Middle frontal gyrus (tissue), 1 donor: Measurements from ENCODE around the gene TAF6L.
A peak's percentile ranks its signal among the peaks of the same experiment; 100 is the strongest.
"Not testable (repeated sequence)": the region's sequence is repeated elsewhere in the genome, so short reads cannot be mapped to it uniquely, and the experiment has no call there.

Experiments
- DNase-seq: peaks from one replicate; pipeline ENCODE4 v3.0.0-alpha.2; 2015; ENCODE audit warnings: low spot score; ENCODE audit errors: extremely low spot score

Gene TAF6L

GRCh38 chr11:62771144-62772021 is at the start of gene TAF6L:
TAF6L (plus strand) TSS chr11:62771396; CDS start chr11:62775784, 4,388 bp downstream.
- peak; percentile 96 for DNase-seq

- no peak for DNase-seq
These were observed 49.2 kb upstream of the TAF6L start for GRCh38 chr11:62721994-62722393.

- DNase-seq = no peak
These were observed 47.0 kb upstream of the TAF6L start for GRCh38 chr11:62724171-62724570.

GRCh38 chr11:62725646-62726045 is 45.5 kb upstream of the TAF6L start:
- no peak for DNase-seq

GRCh38 chr11:62726156-62726914 is 44.9 kb upstream of the TAF6L start:
- DNase-seq = no peak

GRCh38 chr11:62726915-62727164 is 44.4 kb upstream of the TAF6L start:
- no peak for DNase-seq

- peak; percentile 98 for DNase-seq
These were observed 43.9 kb upstream of the TAF6L start, which contains the start of gene HNRNPUL2 for GRCh38 chr11:62727165-62727871. HNRNPUL2 (minus strand) TSS chr11:62727457; CDS start chr11:62727156, 301 bp downstream.

- peak; percentile 93 for DNase-seq
These were observed 43.4 kb upstream of the TAF6L start for GRCh38 chr11:62727872-62728170.

GRCh38 chr11:62728171-62728988 is 42.8 kb upstream of the TAF6L start, which contains the start of gene TTC9C:
TTC9C (plus strand) TSS chr11:62728486; CDS start chr11:62728849, 363 bp downstream.
- DNase-seq = peak; percentile 80

GRCh38 chr11:62730076-62730475 is 41.1 kb upstream of the TAF6L start:
- not testable (repeated sequence) for DNase-seq

GRCh38 chr11:62732830-62733229 is 38.4 kb upstream of the TAF6L start:
- DNase-seq = no peak

- no peak for DNase-seq
These were observed 34.0 kb upstream of the TAF6L start for GRCh38 chr11:62737196-62737595.

GRCh38 chr11:62747475-62748160 is 23.6 kb upstream of the TAF6L start:
- no peak for DNase-seq

GRCh38 chr11:62749931-62750330 is 21.3 kb upstream of the TAF6L start:
- DNase-seq = not testable (repeated sequence)

- DNase-seq = no peak
These were observed 18.9 kb upstream of the TAF6L start for GRCh38 chr11:62752177-62752785.

- no peak for DNase-seq
These were observed 18.0 kb upstream of the TAF6L start for GRCh38 chr11:62752994-62753735.

GRCh38 chr11:62753736-62754603 is 17.2 kb upstream of the TAF6L start, which contains the start of gene ZBTB3:
ZBTB3 (minus strand) TSS chr11:62754160; CDS start chr11:62753664, 496 bp downstream.
- peak; percentile 95 for DNase-seq

GRCh38 chr11:62755086-62755615 is 16.0 kb upstream of the TAF6L start:
- no peak for DNase-seq
